GM12875 (cell line): ENCODE measurements around the gene MAPKAPK2.
"Not testable (repeated sequence)": the region's sequence is repeated elsewhere in the genome, so short reads cannot be mapped to it uniquely, and the experiment has no call there.

Experiments used
- H3K4me3 ChIP-seq: one replicate; pipeline ENCODE4 v1.5.1; 2011; ENCODE audit warnings: low read depth, low read length, control low read depth
- CTCF ChIP-seq: IDR thresholded peaks from 2 replicates; pipeline ENCODE4 v1.5.1; 2011; ENCODE audit warnings: low read depth, mild to moderate bottlenecking, control low read depth, inconsistent platforms, low read length, moderate library complexity, borderline replicate concordance; ENCODE audit not compliant: insufficient read depth

MAPKAPK2 gene

GRCh38 chr1:206776229-206776628, 91.5 kb downstream of the MAPKAPK2 start:
- no peak overlapping the region for H3K4me3 ChIP-seq
- no peak for TF ChIP-seq CTCF

- H3K4me3 ChIP-seq: no peak overlapping the region
- no peak for TF ChIP-seq CTCF
These were observed 93.3 kb downstream of the MAPKAPK2 start for GRCh38 chr1:206778031-206778430.

- not testable (repeated sequence) for H3K4me3 ChIP-seq
These were observed 94.2 kb downstream of the MAPKAPK2 start for GRCh38 chr1:206778911-206779310.

- no peak overlapping the region for H3K4me3 ChIP-seq
- no peak for TF ChIP-seq CTCF
These were observed 94.9 kb downstream of the MAPKAPK2 start for GRCh38 chr1:206779638-206780037.

- no peak overlapping the region for H3K4me3 ChIP-seq
- TF ChIP-seq CTCF: no peak
These were observed 97.7 kb downstream of the MAPKAPK2 start for GRCh38 chr1:206782448-206782847.

GRCh38 chr1:206783506-206783905, 98.8 kb downstream of the MAPKAPK2 start:
- TF ChIP-seq CTCF: no peak
- H3K4me3 ChIP-seq: no peak overlapping the region
